Breast epithelium (tissue), 4 donors: ENCODE results near the gene KIF26B. TPM values are rescaled to one million over a fixed set of nuclear protein-coding genes. Genes with fewer than 3 reads are reported as not detected.

Experiments used
- DNase-seq, 2 donors: peaks; one replicate each; pipeline ENCODE4 v3.0.0-alpha.2; 2019; ENCODE audit warnings: low spot score in 2 of 2
- H3K27ac ChIP-seq, 2 donors: fragments of 200-600 bp; sonication (generic) in 1 of 2; one replicate each; pipeline ENCODE4 v1.5.1; 2016 to 2019; ENCODE audit warnings: mild to moderate bottlenecking in 1 of 2
- H3K27me3 ChIP-seq, 2 donors: fragments of 200-600 bp; sonication (generic) in 1 of 2; one replicate each; pipeline versions ENCODE4 v1.5.1 to v1.6.0; 2017 to 2019; ENCODE audit warnings: control low read depth in 1 of 2, mild to moderate bottlenecking in 1 of 2
- H3K36me3 ChIP-seq: fragments of 200-600 bp; one replicate; pipeline ENCODE4 v1.5.1; 2019
- H3K4me1 ChIP-seq, 2 donors: fragments of 200-600 bp; sonication (generic); one replicate each; pipeline ENCODE4 v1.5.1; 2016 to 2019; ENCODE audit warnings: control low read depth in 1 of 2
- H3K4me3 ChIP-seq, 3 donors: fragments of 200-600 bp; sonication (generic); 1 replicate in 2 of 3; 2 replicates in 1 of 3; pipeline ENCODE4 v1.5.1; 2016 to 2019; ENCODE audit warnings: mild to moderate bottlenecking in 3 of 3, moderate library complexity in 2 of 3
- H3K9me3 ChIP-seq, 2 donors: fragments of 200-600 bp; sonication (generic) in 1 of 2; one replicate each; pipeline ENCODE4 v1.5.1; 2016 to 2019; ENCODE audit warnings: control low read depth in 1 of 2
- CTCF ChIP-seq, 3 donors: fragments of 450-650 bp; IDR thresholded peaks; one replicate each; pipeline ENCODE4 v1.5.1; 2016 to 2017; ENCODE audit warnings: antibody characterized with exemption in 3 of 3, mild to moderate bottlenecking in 3 of 3, moderate library complexity in 3 of 3
- POLR2A ChIP-seq: fragments of 450-650 bp; IDR thresholded peaks from one replicate; pipeline ENCODE4 v1.6.1; 2016; ENCODE audit warnings: antibody characterized with exemption, mild to moderate bottlenecking, moderate library complexity
- POLR2AphosphoS5 ChIP-seq, 3 donors: sonication (generic); formaldehyde crosslinking; IDR thresholded peaks; one replicate each; pipeline ENCODE4 v1.6.1; 2017; ENCODE audit warnings: antibody characterized with exemption in 3 of 3
- intact Hi-C: fragments of 100-400 bp; cut with DNase I; formaldehyde crosslinking; loops from one replicate; pipeline ENCODE4 v1.15.1; 2023; ENCODE audit warnings: low total_unique reads
- total RNA-seq, 3 donors: library from RNA; depleted of rRNA; stranded (reverse); fragments of >200 nt; gene quantifications; one replicate each; pipeline ENCODE4 v1.1.0, GENCODE V29; 2016

KIF26B gene
- total RNA-seq, 3 donors from 2014 or later = 0.32 to 1.0 (median 0.33) TPM

- Histone ChIP-seq H3K4me1 (no peaks in the 10 kb centered on the region), H3K4me3 (no peak overlapping the region), H3K27ac (no peak overlapping the region), H3K36me3 (no peaks in the 10 kb centered on the region), H3K27me3 (no peaks in the 10 kb centered on the region), H3K9me3 (no peaks in the 10 kb centered on the region)
- no peak for TF ChIP-seq POLR2AphosphoS5 (IDR thresholded peaks at IDR 0.05)
- intact Hi-C loops = loop anchor here (5.0 kb wide), 2 partner anchors 662 to 1247 kb away; no protein-coding TSS in a partner anchor
- no peak for DNase-seq
Measured at GRCh38 chr1:245510144-245510543, 355.4 kb downstream of the KIF26B start.

- no peak for DNase-seq
- Histone ChIP-seq H3K27me3 (no peaks in the 10 kb centered on the region), H3K4me1 (no peaks in the 10 kb centered on the region), H3K27ac (no peak overlapping the region), H3K36me3 (no peaks in the 10 kb centered on the region), H3K4me3 (peak overlapping the region; percentile 14 to 50 (median 19)), H3K9me3 (no peaks in the 10 kb centered on the region)
- TF ChIP-seq POLR2A (no peak), CTCF (IDR thresholded peaks at IDR 0.05) (no peak), POLR2AphosphoS5 (IDR thresholded peaks at IDR 0.05) (no peak)
- intact Hi-C loops = loop anchor here (5.0 kb wide), 2 partner anchors 660 to 1245 kb away; no protein-coding TSS in a partner anchor
Measured at GRCh38 chr1:245512181-245512888, 357.6 kb downstream of the KIF26B start.

GRCh38 chr1:245512980-245513578, 358.3 kb downstream of the KIF26B start:
- Histone ChIP-seq H3K36me3 (no peaks in the 10 kb centered on the region), H3K9me3 (no peaks in the 10 kb centered on the region), H3K4me3 (peak overlapping the region; percentile 14 to 50 (median 19)), H3K27ac (no peak overlapping the region), H3K4me1 (no peaks in the 10 kb centered on the region), H3K27me3 (no peaks in the 10 kb centered on the region)
- intact Hi-C loops = loop anchor here (5.0 kb wide), 2 partner anchors 659 to 1244 kb away; no protein-coding TSS in a partner anchor
- TF ChIP-seq CTCF (IDR thresholded peaks at IDR 0.05) = no peak
- no peak for TF ChIP-seq POLR2A
- no peak for DNase-seq

- H3K27me3 ChIP-seq = no peaks in the 10 kb centered on the region
Measured at GRCh38 chr1:245516284-245516759, 361.5 kb downstream of the KIF26B start.

GRCh38 chr1:245520611-245521010, 365.8 kb downstream of the KIF26B start:
- H3K27ac ChIP-seq = no peak overlapping the region

More at GRCh38 chr1:245516284-245516759, 361.5 kb downstream of the KIF26B start:
- Histone ChIP-seq H3K27ac (no peak overlapping the region), H3K9me3 (no peaks in the 10 kb centered on the region), H3K4me1 (no peaks in the 10 kb centered on the region), H3K4me3 (no peak overlapping the region), H3K36me3 (no peaks in the 10 kb centered on the region)
- TF ChIP-seq POLR2AphosphoS5 (IDR thresholded peaks at IDR 0.05) (no peak), POLR2A (no peak), CTCF (IDR thresholded peaks at IDR 0.05) (no peak)
- no peak for DNase-seq
- intact Hi-C loops = no loop called here

More at GRCh38 chr1:245520611-245521010, 365.8 kb downstream of the KIF26B start:
- Histone ChIP-seq H3K27me3 (no peaks in the 10 kb centered on the region), H3K36me3 (no peaks in the 10 kb centered on the region), H3K9me3 (peaks cover 0 to 4% of the 10 kb centered on the region in 2 donors), H3K4me1 (no peaks in the 10 kb centered on the region), H3K4me3 (no peak overlapping the region)
- no peak for TF ChIP-seq POLR2A
- TF ChIP-seq POLR2AphosphoS5 (IDR thresholded peaks at IDR 0.05) = no peak
- no peak for TF ChIP-seq CTCF (IDR thresholded peaks at IDR 0.05)
- intact Hi-C loops = no loop called here
- no peak for DNase-seq
